C4-2B (cell line): ENCODE data around the gene SLX1A.

Experiments used
- CTCF ChIP-seq: fragments of 450-650 bp; conservative IDR thresholded peaks from 2 replicates; pipeline ENCODE4 v1.5.1; 2017; ENCODE audit warnings: mild to moderate bottlenecking
- ZFX ChIP-seq: fragments of 450-650 bp; IDR thresholded peaks from 2 replicates; pipeline ENCODE4 v1.6.1; 2017

GRCh38 chr16:30152517-30152916 is 41.2 kb upstream of the SLX1A start:
- TF ChIP-seq CTCF: no peak
- TF ChIP-seq ZFX: no peak
